GM23248 (cell line): ENCODE data around the gene HERPUD1.

ENCODE experiments used
- EZH2 ChIP-seq: fragments of 200-600 bp; sonication (generic); IDR thresholded peaks from 2 replicates; pipeline ENCODE4 v1.6.1; 2018; ENCODE audit warnings: antibody characterized with exemption, mild to moderate bottlenecking; ENCODE audit not compliant: insufficient read depth, poor library complexity, severe bottlenecking
- EZH2phosphoT487 ChIP-seq: fragments of 200-600 bp; sonication (generic); IDR thresholded peaks from 2 replicates; pipeline ENCODE4 v1.6.1; 2018; ENCODE audit warnings: antibody characterized with exemption, moderate library complexity, mild to moderate bottlenecking, low read depth; ENCODE audit not compliant: insufficient read depth

DNA sequence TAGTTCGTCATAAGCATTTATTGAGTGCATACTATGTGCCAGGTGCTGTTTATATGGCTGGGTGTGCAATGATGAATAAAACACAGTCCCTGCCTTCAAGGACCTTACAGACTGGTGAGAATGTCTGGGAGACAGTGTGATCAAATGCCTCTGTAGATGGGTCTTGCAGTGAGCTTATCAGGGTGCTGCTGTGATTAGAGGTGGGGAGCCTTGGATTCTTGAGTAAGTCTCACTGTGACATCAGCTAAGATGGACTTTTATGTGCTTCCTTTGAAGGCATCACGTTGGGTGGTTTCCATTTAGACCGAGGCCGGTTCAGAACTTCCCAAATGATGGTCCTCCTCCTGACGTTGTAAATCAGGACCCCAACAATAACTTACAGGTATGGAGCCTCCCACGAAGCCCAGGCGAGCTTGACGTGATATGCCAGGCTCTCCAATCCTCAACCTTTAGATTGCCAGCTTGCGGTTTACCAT lies 10.0 kb downstream of the HERPUD1 start:
- no peak for TF ChIP-seq EZH2phosphoT487
- TF ChIP-seq EZH2 = no peak
